SK-N-MC (cell line): Measurements from ENCODE around the gene FAF2.

Experiments used
- EZH2 ChIP-seq: fragments of 200-600 bp; sonication (generic); IDR thresholded peaks from one replicate; pipeline ENCODE4 v1.6.1; 2017; ENCODE audit warnings: antibody characterized with exemption
- POLR2AphosphoS5 ChIP-seq: IDR thresholded peaks from 2 replicates; pipeline ENCODE4 v1.6.1; 2012; ENCODE audit warnings: mild to moderate bottlenecking, low read depth, low read length, borderline replicate concordance

DNA sequence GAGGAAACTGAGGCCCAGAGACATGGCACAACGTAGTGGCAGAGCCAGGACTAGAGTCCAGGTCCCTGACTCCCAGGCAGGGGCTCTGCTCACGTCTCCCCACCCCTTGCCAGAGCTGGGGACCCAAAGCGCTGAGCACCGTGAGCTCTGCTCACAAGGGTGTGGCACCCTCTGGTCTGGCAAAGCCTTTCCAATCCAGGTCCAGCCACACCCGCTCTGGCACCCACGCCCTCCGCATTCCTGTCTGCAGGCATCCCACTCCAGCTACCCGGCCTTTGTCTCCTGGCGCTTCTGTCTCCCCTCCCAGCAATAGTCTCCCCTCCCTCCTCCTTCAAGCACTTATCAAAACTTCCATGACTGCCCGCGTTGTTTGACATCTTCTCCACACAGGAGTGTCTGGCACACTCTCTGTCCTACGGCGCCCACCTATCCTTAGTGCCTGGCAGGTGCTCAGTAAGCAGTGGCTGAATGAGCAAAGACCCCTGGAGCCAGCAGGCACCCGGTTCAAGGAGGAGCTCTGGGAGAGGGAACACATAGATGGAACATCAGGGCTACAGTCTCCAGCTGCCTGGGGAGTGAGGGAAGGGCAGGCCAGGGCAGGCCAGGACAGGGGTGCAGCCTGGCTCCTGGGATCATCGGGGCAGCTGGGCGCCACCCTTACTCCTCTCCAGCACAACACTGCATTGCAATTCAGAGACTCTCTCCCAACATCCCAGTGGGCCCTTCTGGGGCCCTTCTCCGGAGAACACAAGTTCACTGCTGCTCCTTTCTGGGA lies 47.6 kb upstream of the FAF2 start:
- TF ChIP-seq POLR2AphosphoS5 (no peak), EZH2 (no peak)
